OCI-LY1 (cell line): ENCODE measurements around the gene RNF144B.

Source experiments
- EZH2 ChIP-seq: fragments of 200-600 bp; sonication (generic), shearing (Covaris generic); IDR thresholded peaks from 2 replicates; pipeline ENCODE4 v1.8.0; 2017; ENCODE audit warnings: borderline replicate concordance, mixed run types, mild to moderate bottlenecking, antibody characterized with exemption, low read length, moderate library complexity, mixed read lengths
- TF ChIP-seq, protein P1 (sequence below): fragments of 200-600 bp; sonication (generic), shearing (Covaris generic); IDR thresholded peaks from 2 replicates; pipeline ENCODE4 v1.5.1; 2017; ENCODE audit warnings: mild to moderate bottlenecking, antibody characterized with exemption, low read length, moderate library complexity, mixed read lengths

GRCh38 chr6:18507561-18507960 lies 120.4 kb downstream of the RNF144B start:
- TF ChIP-seq, protein P1, sequence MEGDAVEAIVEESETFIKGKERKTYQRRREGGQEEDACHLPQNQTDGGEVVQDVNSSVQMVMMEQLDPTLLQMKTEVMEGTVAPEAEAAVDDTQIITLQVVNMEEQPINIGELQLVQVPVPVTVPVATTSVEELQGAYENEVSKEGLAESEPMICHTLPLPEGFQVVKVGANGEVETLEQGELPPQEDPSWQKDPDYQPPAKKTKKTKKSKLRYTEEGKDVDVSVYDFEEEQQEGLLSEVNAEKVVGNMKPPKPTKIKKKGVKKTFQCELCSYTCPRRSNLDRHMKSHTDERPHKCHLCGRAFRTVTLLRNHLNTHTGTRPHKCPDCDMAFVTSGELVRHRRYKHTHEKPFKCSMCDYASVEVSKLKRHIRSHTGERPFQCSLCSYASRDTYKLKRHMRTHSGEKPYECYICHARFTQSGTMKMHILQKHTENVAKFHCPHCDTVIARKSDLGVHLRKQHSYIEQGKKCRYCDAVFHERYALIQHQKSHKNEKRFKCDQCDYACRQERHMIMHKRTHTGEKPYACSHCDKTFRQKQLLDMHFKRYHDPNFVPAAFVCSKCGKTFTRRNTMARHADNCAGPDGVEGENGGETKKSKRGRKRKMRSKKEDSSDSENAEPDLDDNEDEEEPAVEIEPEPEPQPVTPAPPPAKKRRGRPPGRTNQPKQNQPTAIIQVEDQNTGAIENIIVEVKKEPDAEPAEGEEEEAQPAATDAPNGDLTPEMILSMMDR: no peak
- TF ChIP-seq EZH2: no peak
